ENCODE measurements around the gene CCDC60.

The CCDC60 gene

GRCh38 chr12:119301379-119301778 lies 33.1 kb upstream of the CCDC60 start:
- DNase-seq (ENCODE audit: low read depth, low spot score), result no peak
- no peak for TF ChIP-seq CTCF (IDR thresholded peaks at IDR 0.05; ENCODE audit: low read depth, low read length)
- in situ Hi-C loops (cut with HindIII; ENCODE audit: low sequenced_read_pairs), result no loop called here
- no peak overlapping the region for H3K4me3 ChIP-seq (ENCODE audit: low read depth, low read length)

GRCh38 chr12:119302451-119303080 lies 32.0 kb upstream of the CCDC60 start:
- no peak overlapping the region for H3K4me3 ChIP-seq (ENCODE audit: low read depth, low read length)
- in situ Hi-C loops (cut with HindIII; ENCODE audit: low sequenced_read_pairs), result no loop called here
- DNase-seq (ENCODE audit: low read depth, low spot score), result no peak
- TF ChIP-seq CTCF (IDR thresholded peaks at IDR 0.05; ENCODE audit: low read depth, low read length), result no peak

GRCh38 chr12:119306593-119306992 lies 27.9 kb upstream of the CCDC60 start:
- in situ Hi-C loops (cut with HindIII; ENCODE audit: low sequenced_read_pairs), result no loop called here
- DNase-seq (ENCODE audit: low read depth, low spot score), result no peak
- TF ChIP-seq CTCF (IDR thresholded peaks at IDR 0.05; ENCODE audit: low read depth, low read length), result no peak
- no peak overlapping the region for H3K4me3 ChIP-seq (ENCODE audit: low read depth, low read length)

- in situ Hi-C loops (cut with HindIII; ENCODE audit: low sequenced_read_pairs), result no loop called here
- DNase-seq (ENCODE audit: low read depth, low spot score), result no peak
- H3K4me3 ChIP-seq (ENCODE audit: low read depth, low read length), result no peak overlapping the region
- TF ChIP-seq CTCF (IDR thresholded peaks at IDR 0.05; ENCODE audit: low read depth, low read length), result no peak
These were observed 26.8 kb upstream of the CCDC60 start for GRCh38 chr12:119307747-119308146.

- no peak for DNase-seq (ENCODE audit: low read depth, low spot score)
- in situ Hi-C loops (cut with HindIII; ENCODE audit: low sequenced_read_pairs), result no loop called here
- H3K4me3 ChIP-seq (ENCODE audit: low read depth, low read length), result no peak overlapping the region
- TF ChIP-seq CTCF (IDR thresholded peaks at IDR 0.05; ENCODE audit: low read depth, low read length), result no peak
These were observed 25.6 kb upstream of the CCDC60 start for GRCh38 chr12:119308708-119309456.

- no peak overlapping the region for H3K4me3 ChIP-seq (ENCODE audit: low read depth, low read length)
- in situ Hi-C loops (cut with HindIII; ENCODE audit: low sequenced_read_pairs), result no loop called here
- no peak for DNase-seq (ENCODE audit: low read depth, low spot score)
- no peak for TF ChIP-seq CTCF (IDR thresholded peaks at IDR 0.05; ENCODE audit: low read depth, low read length)
These were observed 22.7 kb upstream of the CCDC60 start for GRCh38 chr12:119311878-119312277.

Measured in astrocyte of the spinal cord (primary cell).